ENCODE data around the gene G3BP2.
"Not testable (repeated sequence)": the region's sequence is repeated elsewhere in the genome, so short reads cannot be mapped to it uniquely, and the experiment has no call there.

Gene G3BP2

GRCh38 chr4:75683482-75684155 lies 10.4 kb upstream of the G3BP2 start:
- no peak for DNase-seq

GRCh38 chr4:75679876-75680575 lies 6.8 kb upstream of the G3BP2 start:
- DNase-seq: no peak

GRCh38 chr4:75678965-75679364 lies 5.8 kb upstream of the G3BP2 start:
- DNase-seq: no peak

- no peak for DNase-seq
Observed at GRCh38 chr4:75678473-75678872, 5.3 kb upstream of the G3BP2 start.

GRCh38 chr4:75675004-75675531 lies 1.9 kb upstream of the G3BP2 start:
- DNase-seq: no peak

- DNase-seq: no peak
Observed at GRCh38 chr4:75673959-75674328, 733 bp upstream of the G3BP2 start.

GRCh38 chr4:75672461-75673026 lies 667 bp downstream of the G3BP2 start:
- peak; percentile 74 for DNase-seq

GRCh38 chr4:75671802-75672421 lies 1.3 kb downstream of the G3BP2 start:
- DNase-seq: no peak

- DNase-seq: no peak
Observed at GRCh38 chr4:75668596-75668995, 4.6 kb downstream of the G3BP2 start.

GRCh38 chr4:75667636-75668035 lies 5.6 kb downstream of the G3BP2 start:
- not testable (repeated sequence) for DNase-seq

- DNase-seq: no peak
Observed at GRCh38 chr4:75666299-75666698, 6.9 kb downstream of the G3BP2 start.

- not testable (repeated sequence) for DNase-seq
Observed at GRCh38 chr4:75664604-75665003, 8.6 kb downstream of the G3BP2 start.

GRCh38 chr4:75662626-75663025 lies 10.6 kb downstream of the G3BP2 start:
- DNase-seq: no peak

GRCh38 chr4:75660491-75660890 lies 12.7 kb downstream of the G3BP2 start:
- DNase-seq: no peak

- DNase-seq: no peak
Observed at GRCh38 chr4:75659512-75660031, 13.6 kb downstream of the G3BP2 start.

GRCh38 chr4:75658876-75659275 lies 14.3 kb downstream of the G3BP2 start:
- no peak for DNase-seq

GRCh38 chr4:75655562-75655961 lies 17.6 kb downstream of the G3BP2 start:
- no peak for DNase-seq

- no peak for DNase-seq
Observed at GRCh38 chr4:75654905-75655304, 18.3 kb downstream of the G3BP2 start.

GRCh38 chr4:75653845-75654503 lies 19.2 kb downstream of the G3BP2 start:
- DNase-seq: no peak

GRCh38 chr4:75644095-75644494 lies 29.1 kb downstream of the G3BP2 start:
- no peak for DNase-seq

GRCh38 chr4:75643651-75644050 lies 29.6 kb downstream of the G3BP2 start:
- no peak for DNase-seq

- no peak for DNase-seq
Observed at GRCh38 chr4:75639124-75639695, 34.0 kb downstream of the G3BP2 start.

- DNase-seq: no peak
Observed at GRCh38 chr4:75637827-75638226, 35.4 kb downstream of the G3BP2 start.
